Renal cortex interstitium (tissue), 11 donors: Measurements from ENCODE around the gene TCF25. TPM values are rescaled to one million over a fixed set of nuclear protein-coding genes. Genes with fewer than 3 reads are reported as not detected.
"Not testable (repeated sequence)": the region's sequence is repeated elsewhere in the genome, so short reads cannot be mapped to it uniquely, and the experiment has no call there.

Experiments used
- DNase-seq, 11 donors: peaks; one replicate each; pipeline ENCODE4 v3.0.0-alpha.2; 2013; ENCODE audit warnings: low read depth in 9 of 11, low spot score in 4 of 11; ENCODE audit errors: extremely low read depth in 1 of 11
- polyA plus RNA-seq, 3 donors: library from polyadenylated mRNA; unstranded; fragments of 120-200 nt; gene quantifications; one replicate each; pipeline ENCODE4 v1.2.1, GENCODE V29; 2013; ENCODE audit not compliant: insufficient read length in 3 of 3

TCF25 gene
- polyA plus RNA-seq, 3 donors = 131 to 182 (median 148) TPM

- DNase-seq = no peak
Measured at GRCh38 chr16:89862732-89863131, 10.7 kb upstream of the TCF25 start.

GRCh38 chr16:89863741-89864526 is 9.5 kb upstream of the TCF25 start:
- no peak for DNase-seq

- no peak for DNase-seq
Measured at GRCh38 chr16:89864527-89864820, 8.9 kb upstream of the TCF25 start.

GRCh38 chr16:89867918-89868317 is 5.5 kb upstream of the TCF25 start:
- no peak for DNase-seq

GRCh38 chr16:89869911-89870310 is 3.5 kb upstream of the TCF25 start:
- no peak for DNase-seq

GRCh38 chr16:89870440-89870839 is 3.0 kb upstream of the TCF25 start:
- DNase-seq = no peak

GRCh38 chr16:89871895-89872294 is 1.5 kb upstream of the TCF25 start:
- no peak for DNase-seq

- peak; percentile 78 to 90 (median 88) for DNase-seq
Measured at GRCh38 chr16:89873972-89874689, 739 bp downstream of the TCF25 start.

- DNase-seq = not testable (repeated sequence)
Measured at GRCh38 chr16:89879123-89879522, 5.7 kb downstream of the TCF25 start.

GRCh38 chr16:89880477-89881367 is 7.3 kb downstream of the TCF25 start:
- DNase-seq = no peak

- no peak for DNase-seq
Measured at GRCh38 chr16:89881368-89881730, 8.0 kb downstream of the TCF25 start.

GRCh38 chr16:89883346-89884040 is 10.1 kb downstream of the TCF25 start:
- no peak for DNase-seq

GRCh38 chr16:89884041-89884421 is 10.6 kb downstream of the TCF25 start:
- DNase-seq = no peak

- DNase-seq = no peak
Measured at GRCh38 chr16:89887243-89887642, 13.9 kb downstream of the TCF25 start.

GRCh38 chr16:89890200-89890599 is 16.8 kb downstream of the TCF25 start:
- DNase-seq = no peak

GRCh38 chr16:89890886-89891657 is 17.7 kb downstream of the TCF25 start:
- DNase-seq = no peak

- no peak for DNase-seq
Measured at GRCh38 chr16:89892055-89892630, 18.8 kb downstream of the TCF25 start.

- DNase-seq = no peak
Measured at GRCh38 chr16:89892635-89893034, 19.2 kb downstream of the TCF25 start.
